Retina (tissue), 1 donor: ENCODE data around the gene STK11.
A peak's percentile ranks its signal among the peaks of the same experiment; 100 is the strongest.

Experiments
- DNase-seq: peaks from one replicate; pipeline ENCODE4 v3.0.0-alpha.2; 2016

The STK11 gene

DNA sequence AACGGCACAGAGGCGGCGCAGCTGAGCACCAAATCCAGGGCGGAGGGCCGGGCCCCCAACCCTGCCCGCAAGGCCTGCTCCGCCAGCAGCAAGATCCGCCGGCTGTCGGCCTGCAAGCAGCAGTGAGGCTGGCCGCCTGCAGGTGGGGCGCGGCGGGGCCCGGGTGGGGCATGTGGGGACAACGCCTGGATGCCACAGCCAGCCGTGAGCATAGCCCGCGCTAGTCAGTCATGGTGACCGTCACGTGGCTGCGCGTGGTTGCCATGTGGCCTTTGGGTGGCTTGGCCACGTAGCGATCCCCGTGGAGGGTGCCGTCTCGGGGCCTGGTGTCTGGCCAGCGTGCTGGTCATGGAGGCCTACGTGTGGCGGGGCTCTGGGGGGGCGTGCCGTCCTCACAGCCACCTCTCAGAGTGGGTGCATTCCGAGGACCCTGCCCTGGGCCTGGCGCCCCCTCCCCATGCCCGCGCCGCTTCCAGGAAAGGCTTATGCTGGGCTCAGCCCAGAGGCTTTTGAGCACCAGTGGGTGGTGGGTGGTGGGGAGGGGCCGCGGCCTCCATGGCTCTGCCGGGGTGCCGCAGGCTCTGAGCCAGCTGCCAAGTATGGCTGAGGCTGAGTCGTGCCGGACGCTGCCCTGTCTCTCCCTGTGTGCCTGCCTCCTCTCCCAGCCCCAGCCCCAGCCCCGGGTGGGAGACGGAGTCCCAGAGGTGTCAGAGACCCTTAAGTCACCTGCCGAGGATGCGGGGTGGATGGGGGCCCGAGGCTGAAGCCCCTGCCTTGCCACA, 21.1 kb downstream of the STK11 start:
- DNase-seq: no peak

DNA sequence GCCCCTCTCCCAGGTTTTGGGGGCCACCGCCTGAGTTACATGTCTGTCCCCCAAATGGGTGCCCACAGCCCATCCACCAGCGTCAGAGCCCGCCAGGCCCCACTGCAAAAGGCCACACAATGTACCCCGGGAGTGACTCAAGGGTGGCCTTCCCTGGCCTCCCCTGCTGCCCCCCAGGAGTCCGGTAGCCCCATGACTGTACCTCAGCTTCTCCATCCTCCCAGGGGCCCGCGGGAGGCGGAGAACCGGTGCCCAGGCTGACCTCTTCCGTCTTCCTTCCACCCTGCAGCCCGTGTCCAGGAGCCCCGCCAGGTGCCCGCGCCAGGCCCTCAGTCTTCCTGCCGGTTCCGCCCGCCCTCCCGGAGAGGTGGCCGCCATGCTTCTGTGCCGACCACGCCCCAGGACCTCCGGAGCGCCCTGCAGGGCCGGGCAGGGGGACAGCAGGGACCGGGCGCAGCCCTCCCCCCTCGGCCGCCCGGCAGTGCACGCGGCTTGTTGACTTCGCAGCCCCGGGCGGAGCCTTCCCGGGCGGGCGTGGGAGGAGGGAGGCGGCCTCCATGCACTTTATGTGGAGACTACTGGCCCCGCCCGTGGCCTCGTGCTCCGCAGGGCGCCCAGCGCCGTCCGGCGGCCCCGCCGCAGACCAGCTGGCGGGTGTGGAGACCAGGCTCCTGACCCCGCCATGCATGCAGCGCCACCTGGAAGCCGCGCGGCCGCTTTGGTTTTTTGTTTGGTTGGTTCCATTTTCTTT, 21.9 kb downstream of the STK11 start:
- no peak for DNase-seq

DNA sequence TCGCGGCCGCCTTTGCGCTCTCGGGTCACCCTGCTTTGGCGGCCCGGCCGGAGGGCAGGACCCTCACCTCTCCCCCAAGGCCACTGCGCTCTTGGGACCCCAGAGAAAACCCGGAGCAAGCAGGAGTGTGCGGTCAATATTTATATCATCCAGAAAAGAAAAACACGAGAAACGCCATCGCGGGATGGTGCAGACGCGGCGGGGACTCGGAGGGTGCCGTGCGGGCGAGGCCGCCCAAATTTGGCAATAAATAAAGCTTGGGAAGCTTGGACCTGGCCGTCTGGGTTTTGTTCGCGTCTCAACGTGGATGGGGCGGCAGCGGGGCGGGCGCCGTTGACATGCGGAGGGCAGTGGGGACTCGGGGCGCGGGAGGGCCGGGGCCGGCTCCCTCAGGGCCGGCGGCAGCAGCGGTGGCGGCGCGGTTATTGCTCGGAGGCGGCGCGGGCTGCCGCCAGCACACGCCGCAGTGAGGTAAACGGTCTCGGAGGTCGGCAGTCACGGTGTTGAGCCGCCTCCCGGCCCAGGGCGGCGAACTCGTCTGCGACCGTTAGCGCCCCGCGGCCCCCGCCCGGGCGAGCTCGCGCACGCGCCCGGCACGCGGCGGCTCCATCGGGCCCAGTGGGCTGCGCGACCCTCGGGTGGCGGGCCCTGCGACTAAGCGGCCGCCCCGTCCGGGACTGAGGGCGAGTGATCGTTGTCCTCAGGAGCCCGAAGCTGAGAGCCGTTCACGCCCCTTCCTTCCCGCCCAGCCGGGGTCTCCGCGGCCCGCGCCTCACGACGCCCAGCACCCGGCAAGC, 22.8 kb downstream of the STK11 start:
- DNase-seq: no peak

DNA sequence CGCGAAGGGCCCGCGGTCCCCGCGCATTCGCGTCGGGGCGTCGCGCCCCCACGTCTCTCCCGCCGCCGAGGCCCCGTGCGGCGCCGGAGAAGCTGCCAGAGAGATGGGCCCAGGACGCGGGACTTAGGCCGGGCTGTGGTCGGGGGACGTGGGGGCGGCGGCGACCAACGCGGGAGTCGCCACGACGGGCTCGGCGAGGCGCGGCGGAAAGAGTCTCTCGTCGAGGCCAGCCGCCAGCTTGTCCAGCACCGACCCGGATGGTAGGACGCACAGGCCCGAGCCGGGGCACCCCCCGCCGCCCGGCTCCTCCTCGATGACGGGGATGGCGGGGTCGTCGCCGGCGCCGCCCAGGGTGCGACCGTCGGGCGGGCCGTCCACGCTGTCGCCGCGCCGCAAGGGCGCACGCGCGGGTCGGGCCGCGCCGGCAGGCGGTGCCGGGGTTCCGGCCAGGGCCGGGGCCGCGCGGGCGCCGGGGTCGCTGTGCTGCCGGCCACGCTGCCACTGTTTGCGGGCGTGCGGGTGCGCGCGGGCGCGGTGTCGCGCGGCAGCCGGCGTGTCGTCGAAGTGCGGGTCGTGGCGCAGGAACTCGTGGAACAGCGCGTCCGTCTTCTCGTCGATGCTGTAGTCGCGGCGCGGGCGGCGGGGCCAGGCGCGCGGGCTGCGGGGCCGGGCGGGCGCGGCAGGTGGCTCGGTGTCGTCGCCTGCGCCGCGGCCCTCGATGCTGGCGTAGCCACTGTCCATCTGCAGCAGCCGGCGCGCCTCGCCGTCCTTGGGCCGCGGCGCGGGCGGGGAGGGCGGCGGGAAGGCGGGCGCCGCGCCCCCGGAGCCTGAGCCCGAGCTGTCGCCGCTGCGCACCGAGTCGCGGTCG, 23.7 kb downstream of the STK11 start:
- no peak for DNase-seq

DNA sequence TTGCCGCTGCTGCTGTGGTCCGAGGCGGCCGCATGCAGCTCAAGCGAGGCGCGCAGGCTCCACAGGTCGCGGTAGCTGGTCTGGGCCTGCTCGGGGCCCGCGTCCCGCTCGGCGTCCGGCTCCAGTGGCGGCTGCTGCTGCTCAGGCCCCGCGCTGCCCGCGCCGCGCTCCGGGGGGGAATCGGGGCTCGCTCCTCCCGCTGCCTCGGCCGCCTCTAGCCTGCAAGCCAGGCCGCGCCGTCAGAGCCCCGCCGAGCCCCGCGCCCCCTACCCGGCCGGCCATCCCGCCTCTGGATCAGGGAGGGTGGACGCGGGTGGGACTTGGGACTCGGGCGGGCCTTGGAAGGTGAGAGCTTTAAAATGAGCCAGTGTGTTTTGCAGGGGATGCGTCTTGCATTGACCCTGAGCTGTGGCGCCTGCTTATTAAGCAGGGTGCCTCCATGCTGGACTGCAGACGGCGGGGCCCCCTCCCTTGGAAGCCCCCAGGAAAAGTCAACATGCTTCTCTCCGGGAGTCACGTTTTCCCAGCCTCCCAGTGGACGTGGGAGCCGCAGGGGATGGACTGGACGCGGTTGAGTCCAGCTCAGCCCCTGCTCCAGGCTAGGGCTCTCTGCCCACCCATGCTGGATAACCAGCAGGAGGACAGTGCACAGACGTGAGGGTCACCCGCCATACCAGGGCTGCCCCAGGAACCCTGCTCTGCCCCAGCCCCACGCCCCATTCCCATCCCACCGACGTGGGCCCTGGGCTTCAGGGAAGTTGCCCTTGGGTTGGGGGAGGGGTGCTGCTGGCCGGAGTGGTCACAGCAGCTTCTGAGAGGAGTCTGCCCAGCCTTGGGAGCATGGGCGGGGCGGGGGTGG, 24.6 kb downstream of the STK11 start:
- DNase-seq: no peak

DNA sequence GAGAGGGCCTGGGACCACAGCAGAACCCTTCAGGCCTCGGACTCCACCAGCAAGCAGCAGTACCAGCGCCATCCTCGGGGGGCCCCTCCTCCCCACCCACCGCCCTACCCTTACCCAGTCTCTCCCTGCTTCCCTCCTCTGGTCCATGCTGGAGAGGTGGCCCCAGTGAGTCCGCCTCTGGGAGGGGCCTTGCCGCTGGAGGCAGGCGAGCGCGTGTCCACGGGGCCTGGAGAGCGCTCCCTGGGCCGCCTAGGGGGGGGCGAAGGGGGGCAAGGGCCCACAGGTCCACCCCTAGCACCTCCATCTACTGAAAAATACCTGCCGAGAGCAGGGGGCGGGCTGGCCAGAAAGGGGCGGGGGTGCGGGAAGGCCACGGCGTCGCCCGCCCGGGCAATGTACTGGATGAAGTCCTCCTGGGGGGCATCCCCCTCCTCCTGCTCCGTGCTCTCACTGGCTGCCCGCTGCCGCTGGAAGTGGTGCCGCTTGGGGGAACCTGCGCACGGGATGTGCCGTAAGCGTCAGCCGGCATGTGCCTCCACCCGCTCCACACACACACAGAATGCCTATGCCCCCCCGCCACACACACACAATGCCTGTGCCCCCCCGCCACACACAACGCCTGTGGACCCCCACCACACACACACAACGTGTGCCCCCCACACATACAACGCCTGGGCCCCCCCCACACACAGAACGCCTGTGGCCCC, 25.4 kb downstream of the STK11 start:
- DNase-seq: no peak

- DNase-seq: no peak
Observed at GRCh38 chr19:1231729-1232637, 26.4 kb downstream of the STK11 start.

GRCh38 chr19:1232652-1233072, 27.1 kb downstream of the STK11 start:
- no peak for DNase-seq

DNA sequence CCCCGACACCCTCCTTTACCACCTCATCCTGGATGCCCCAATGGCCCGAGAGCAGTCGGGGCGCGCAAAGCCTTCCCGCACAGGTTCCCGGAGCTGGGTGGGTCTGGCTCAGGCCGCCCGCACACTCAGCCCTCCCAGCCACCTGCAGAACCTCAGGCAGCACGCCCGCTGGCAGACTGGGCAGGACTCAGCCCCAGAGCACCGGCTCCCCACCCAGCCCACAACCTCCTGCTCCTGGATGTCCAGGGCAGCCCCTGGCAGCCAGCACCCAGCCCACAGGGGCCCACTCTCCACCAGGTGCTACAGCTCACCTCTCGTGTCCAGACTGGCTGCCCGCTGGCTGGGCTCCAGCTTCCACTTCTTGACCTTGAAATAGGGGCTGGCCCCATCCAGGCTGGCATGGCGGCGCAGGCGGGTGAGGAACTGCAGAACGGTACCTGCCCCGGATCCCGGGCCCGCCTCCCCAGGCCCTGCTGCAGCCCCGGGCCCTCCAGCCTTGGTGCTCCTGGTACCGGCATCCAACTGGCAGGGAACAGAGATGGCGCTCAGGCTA, 27.6 kb downstream of the STK11 start:
- DNase-seq: no peak

GRCh38 chr19:1234051-1234954, 28.7 kb downstream of the STK11 start:
- no peak for DNase-seq

DNA sequence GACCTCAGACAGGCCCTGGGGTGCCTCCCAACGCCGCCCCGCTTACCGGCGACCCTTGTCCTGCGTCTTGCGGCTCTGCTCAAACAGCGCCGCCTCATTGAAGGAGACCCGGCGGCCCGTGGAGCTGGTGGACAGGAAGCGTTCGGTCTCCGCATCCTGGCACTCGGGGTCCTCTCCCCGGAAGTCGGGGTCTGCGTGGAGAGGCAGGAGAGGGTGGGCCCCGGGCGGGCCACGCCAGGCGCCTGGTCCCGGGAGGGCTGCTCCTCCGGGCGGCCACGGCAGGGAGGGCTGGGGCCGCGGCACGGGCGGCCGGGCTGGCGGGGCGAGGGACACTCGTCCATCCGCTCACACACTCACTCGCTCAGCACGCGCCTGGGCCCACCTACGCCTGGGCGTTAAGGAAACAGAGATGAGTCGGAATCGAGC, 29.4 kb downstream of the STK11 start:
- DNase-seq: no peak

- peak; percentile 82 for DNase-seq
Observed at GRCh38 chr19:1235625-1236538, 30.3 kb downstream of the STK11 start.

DNA sequence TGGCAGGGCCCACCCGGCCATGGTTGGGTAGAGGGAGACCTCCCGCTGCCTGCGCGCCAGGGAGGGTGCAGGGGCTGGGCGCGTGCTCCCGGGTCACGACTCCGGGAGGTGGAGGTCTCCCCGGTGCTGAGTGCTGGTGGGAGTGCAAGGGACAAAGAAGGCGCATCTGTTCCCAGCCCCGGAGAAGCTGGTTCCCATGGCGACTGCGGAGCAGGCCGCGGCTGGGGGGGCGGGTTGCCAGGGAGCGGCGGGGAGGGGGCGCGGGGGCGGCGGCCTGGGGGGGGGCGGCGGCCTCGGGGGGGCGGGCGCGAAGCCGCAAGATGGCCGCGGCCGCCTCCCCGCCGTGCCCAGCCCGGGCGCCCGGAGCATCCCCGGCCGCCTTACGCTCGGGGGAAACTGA, 31.0 kb downstream of the STK11 start:
- DNase-seq: peak; percentile 79

DNA sequence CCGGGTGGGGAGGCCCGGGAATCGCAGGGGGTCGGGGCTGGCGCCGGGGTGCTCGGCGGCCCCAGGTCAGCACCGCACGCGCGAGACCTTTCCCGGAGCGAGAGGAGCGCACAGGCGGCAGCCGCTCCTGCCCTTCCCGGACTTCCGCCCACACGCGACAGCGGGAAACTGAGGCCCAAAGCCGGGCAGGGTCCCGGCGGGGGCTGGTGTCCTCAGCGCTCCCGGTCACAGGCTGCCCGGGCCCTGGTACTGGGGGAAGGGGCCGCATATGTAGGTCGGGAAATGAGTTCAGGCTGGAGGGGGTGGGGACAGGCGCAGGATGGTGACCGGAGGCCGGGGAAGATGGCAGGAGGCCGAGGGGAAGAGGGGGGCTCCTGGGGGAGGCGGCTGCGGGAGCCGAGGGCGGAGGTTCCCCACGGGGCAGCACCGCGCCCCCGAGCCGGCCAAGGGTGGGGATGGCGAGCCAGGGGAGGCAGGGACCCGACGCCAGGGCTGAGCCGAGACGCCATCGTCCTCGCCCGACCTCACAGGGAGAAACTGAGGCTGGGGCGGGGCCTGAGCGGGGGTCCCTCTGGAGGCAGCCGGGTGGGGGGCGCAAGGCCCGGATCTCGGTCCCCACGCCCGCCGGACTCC, 31.6 kb downstream of the STK11 start:
- DNase-seq: peak; percentile 76

- no peak for DNase-seq
Observed at GRCh38 chr19:1237754-1238368, 32.3 kb downstream of the STK11 start, which contains the start of gene CBARP. CBARP (minus strand) TSS chr19:1238005; CDS start chr19:1236100, 1,905 bp downstream.
